Heart right ventricle (tissue), 16 donors: ENCODE results near the gene ATP2A1. TPM values are rescaled to one million over a fixed set of nuclear protein-coding genes. Genes with fewer than 3 reads are reported as not detected.

Source experiments
- ATAC-seq, 8 donors: fragments of 200-7000 bp; cut with Tn5 transposase; one replicate each; pipeline ENCODE4 v1.9.1; 2020; ENCODE audit warnings: mild to moderate bottlenecking in 8 of 8, moderate library complexity in 8 of 8, moderate number of reproducible peaks in 1 of 8
- DNase-seq, 2 donors: peaks; one replicate each; pipeline ENCODE4 v3.0.0-alpha.2; 2020
- H3K27ac ChIP-seq, 10 donors: fragments of 200-600 bp; sonication (generic) in 2 of 10; one replicate each; pipeline versions ENCODE4 v1.5.0 to v1.8.0; 2020 to 2022; ENCODE audit warnings: mild to moderate bottlenecking in 3 of 10
- H3K27me3 ChIP-seq, 7 donors: fragments of 200-600 bp; one replicate each; pipeline ENCODE4 v1.8.0; 2021 to 2022; ENCODE audit warnings: mild to moderate bottlenecking in 2 of 7
- H3K36me3 ChIP-seq, 9 donors: fragments of 200-600 bp; sonication (generic) in 1 of 9; one replicate each; pipeline versions ENCODE4 v1.5.0 to v1.8.0; 2020 to 2022; ENCODE audit warnings: mild to moderate bottlenecking in 2 of 9
- H3K4me1 ChIP-seq, 9 donors: fragments of 200-600 bp; sonication (generic) in 1 of 9; one replicate each; pipeline versions ENCODE4 v1.5.0 to v1.8.0; 2020 to 2022; ENCODE audit warnings: mild to moderate bottlenecking in 4 of 9
- H3K4me3 ChIP-seq, 10 donors: fragments of 200-600 bp; sonication (generic) in 2 of 10; one replicate each; pipeline versions ENCODE4 v1.5.0 to v1.8.0; 2020 to 2022; ENCODE audit warnings: mild to moderate bottlenecking in 7 of 10, moderate library complexity in 2 of 10
- H3K9me3 ChIP-seq, 11 donors: fragments of 200-600 bp in 10 of 11; sonication (generic) in 2 of 11; one replicate each; pipeline versions ENCODE4 v1.5.0 to v1.8.0; 2013 to 2022; ENCODE audit warnings: mild to moderate bottlenecking in 2 of 11, control low read depth in 1 of 11, moderate library complexity in 1 of 11
- CTCF ChIP-seq, 9 donors: fragments of 200-600 bp; sonication (generic) in 2 of 9; IDR thresholded peaks; one replicate each; pipeline versions ENCODE4 v1.5.0 to v1.8.0; 2021 to 2022; ENCODE audit warnings: antibody characterized with exemption in 9 of 9, mild to moderate bottlenecking in 5 of 9, moderate library complexity in 1 of 9
- WGBS, 2 donors: extraction: QIAGEN DNeasy Blood & Tissue Kit; methylation state at CpG; one replicate each; pipeline ENCODE4 v1.1.7; 2013; ENCODE audit warnings: inconsistent platforms in 1 of 2; 5-methylcytosine and 5-hydroxymethylcytosine counted together
- intact Hi-C, 10 donors: fragments of 100-400 bp; cut with DNase I; formaldehyde crosslinking; loops; one replicate each; pipeline versions ENCODE4 v1.11.1 to v1.14.2; 2022
- polyA plus RNA-seq, 2 donors: library from polyadenylated mRNA; stranded (reverse); fragments of 200-250 nt; gene quantifications; one replicate each; pipeline ENCODE4 v1.2.3, GENCODE V29; 2013
- total RNA-seq, 10 donors: library from RNA; stranded (reverse); fragmentation: NEBNext Ultra II Directional in 3 of 10; extraction: Animal tissue kit (Norgen Biotek cat#: 25700) in 3 of 10; gene quantifications; one replicate each; pipeline versions ENCODE4 v1.2.1 to v1.2.4, GENCODE V29; 2021 to 2023
- donor health status: Arrhythmogenic right ventricular cardiomyopathy.
- donor health status: ischemic (EF 13 %, LVEDD 7.1; RV severe dilation, severe dysfunction).
- donor health status: healthy with polysubstance abuse.
- donor health status: DM: no; HTN: yes; CAD: no.
- donor health status: DM: no; HTN: no; CAD: no.
- donor health status: ischemic (EF 25% LVEDD 6.9; RV normal size, moderate dysfunction).
- donor health status: ischemic (EF 25% LVEDD 5.7; RV mildly dilated, moderate dysfunction).
- donor health status: healthy.
- donor health status: DM: yes; HTN: yes; CAD: no.
- donor health status: Ischemic cardiomyopathy.
- donor health status: ischemic (EF 35%, LVEDD 5.7; RV mildly dilated, moderate dysfunction).
- donor health status: nonischemic (EF 11% LVEDD 7.7; RV severe dilation, severe dysfunction).
- donor health status: DM: yes; HTN: yes; CAD: no.
- donor health status: PGD.
- donor health status: ischemic (EF 29% LVEDD 5.4; RV normal size, mild dysfunction).
- donor health status: nonischemic (EF 23%, LVEDD 6.1; RV moderate dilation, normal function).

ATP2A1 gene
- total and polyA plus RNA-seq, 12 donors: 0.13 to 1.0 (median 0.23) TPM

- Histone ChIP-seq H3K4me3 (peak overlapping the region; percentile 79 to 94 (median 86)), H3K27ac (peak overlapping the region; percentile 23 to 90 (median 88)), H3K27me3 (no peaks in the 10 kb centered on the region), H3K36me3 (peaks cover 0 to 51% (median 31%) of the 10 kb centered on the region in 9 donors), H3K4me1 (peaks cover 5 to 27% (median 23%) of the 10 kb centered on the region in 9 donors), H3K9me3 (no peaks in the 10 kb centered on the region)
- WGBS, 2 donors: 0 to 1% methylated on average over 16 of the region's 16 CpGs
- no peak for DNase-seq
- TF ChIP-seq CTCF (IDR thresholded peaks at IDR 0.05): no peak
- intact Hi-C loops: loop anchor here in 5 of 10 donors (1.0 to 5.0 kb wide), 6 partner anchors 18 to 102 kb away; partner anchors contain the start of genes SH2B1 (in 4 of the 5) and ATXN2L (in 1 of the 5)
- ATAC-seq: peak in 2 of 8 donors; percentile 0 to 4
Measured at GRCh38 chr16:28845761-28846079, 32.6 kb upstream of the ATP2A1 start.

GRCh38 chr16:28846080-28846932, 32.0 kb upstream of the ATP2A1 start, which contains the start of gene TUFM:
Gene TUFM, minus strand, starts transcription at chr16:28846348. Its CDS starts 79 bp downstream, at chr16:28846269.
- H3K27ac ChIP-seq: peak within 1 kb of the TSS; percentile 48 to 90 (median 88)
- DNase-seq (peak; percentile 98 to 99), ATAC-seq (peak; percentile 98 to 99 (median 99))
- no peaks in the 10 kb centered on the region for H3K9me3 ChIP-seq
- no peaks in the 10 kb centered on the region for H3K27me3 ChIP-seq
- intact Hi-C loops: loop anchor here in 5 of 10 donors (1.0 to 5.0 kb wide), 5 partner anchors 17 to 101 kb away; partner anchors contain the start of genes SH2B1 (in 4 of the 5) and ATXN2L (in 1 of the 5)
- peaks cover 0 to 46% (median 31%) of the 10 kb centered on the region in 9 donors for H3K36me3 ChIP-seq
- H3K4me3 ChIP-seq: peak within 1 kb of the TSS; percentile 79 to 94 (median 86)
- 0% methylated on average over 71 to 73 of the region's 73 CpGs for WGBS, 2 donors
- peaks cover 5 to 27% (median 23%) of the 10 kb centered on the region in 9 donors for H3K4me1 ChIP-seq
- TF ChIP-seq CTCF (IDR thresholded peaks at IDR 0.05): peak; percentile 34 to 86 (median 80)

- TF ChIP-seq CTCF (IDR thresholded peaks at IDR 0.05): no peak
- DNase-seq (no peak), ATAC-seq (peak; percentile 3 to 47 (median 12))
- Histone ChIP-seq H3K27me3 (no peaks in the 10 kb centered on the region), H3K9me3 (no peaks in the 10 kb centered on the region), H3K36me3 (peaks cover 0 to 40% (median 28%) of the 10 kb centered on the region in 9 donors), H3K27ac (peak overlapping the region; percentile 48 to 90 (median 88)), H3K4me1 (peaks cover 5 to 27% (median 23%) of the 10 kb centered on the region in 9 donors), H3K4me3 (peak overlapping the region; percentile 54 to 94 (median 84))
- intact Hi-C loops: loop anchor here in 5 of 10 donors (1.0 to 5.0 kb wide), 5 partner anchors 16 to 100 kb away; partner anchors contain the start of genes SH2B1 (in 4 of the 5) and ATXN2L (in 1 of the 5)
- 16 to 29% methylated on average over 5 of the region's 5 CpGs for WGBS, 2 donors
Measured at GRCh38 chr16:28846933-28847273, 31.4 kb upstream of the ATP2A1 start.

- no peak for TF ChIP-seq CTCF (IDR thresholded peaks at IDR 0.05)
- DNase-seq (no peak), ATAC-seq (no peak)
- H3K4me1 ChIP-seq: peaks cover 0 to 10% (median 3%) of the 10 kb centered on the region in 9 donors
- no peak overlapping the region for H3K4me3 ChIP-seq
- no peaks in the 10 kb centered on the region for H3K9me3 ChIP-seq
- no peak overlapping the region for H3K27ac ChIP-seq
- no peaks in the 10 kb centered on the region for H3K27me3 ChIP-seq
- no peaks in the 10 kb centered on the region for H3K36me3 ChIP-seq
- intact Hi-C loops: no loop called here
- WGBS, 2 donors: 94% methylated on average over 8 of the region's 8 CpGs
Measured at GRCh38 chr16:28858421-28858820, 19.9 kb upstream of the ATP2A1 start.
